Heart right ventricle (tissue), 16 donors: Measurements from ENCODE around the gene CDHR3. TPM values are rescaled to one million over a fixed set of nuclear protein-coding genes. Genes with fewer than 3 reads are reported as not detected.
A peak's percentile ranks its signal among the peaks of the same experiment; 100 is the strongest.
"Not testable (repeated sequence)": the region's sequence is repeated elsewhere in the genome, so short reads cannot be mapped to it uniquely, and the experiment has no call there.

Experiments used
- ATAC-seq, 8 donors: fragments of 200-7000 bp; cut with Tn5 transposase; one replicate each; pipeline ENCODE4 v1.9.1; 2020; ENCODE audit warnings: mild to moderate bottlenecking in 8 of 8, moderate library complexity in 8 of 8, moderate number of reproducible peaks in 1 of 8
- DNase-seq, 2 donors: peaks; one replicate each; pipeline ENCODE4 v3.0.0-alpha.2; 2020
- H3K27ac ChIP-seq, 10 donors: fragments of 200-600 bp; sonication (generic) in 2 of 10; one replicate each; pipeline versions ENCODE4 v1.5.0 to v1.8.0; 2020 to 2022; ENCODE audit warnings: mild to moderate bottlenecking in 3 of 10
- H3K27me3 ChIP-seq, 7 donors: fragments of 200-600 bp; one replicate each; pipeline ENCODE4 v1.8.0; 2021 to 2022; ENCODE audit warnings: mild to moderate bottlenecking in 2 of 7
- H3K36me3 ChIP-seq, 9 donors: fragments of 200-600 bp; sonication (generic) in 1 of 9; one replicate each; pipeline versions ENCODE4 v1.5.0 to v1.8.0; 2020 to 2022; ENCODE audit warnings: mild to moderate bottlenecking in 2 of 9
- H3K4me1 ChIP-seq, 9 donors: fragments of 200-600 bp; sonication (generic) in 1 of 9; one replicate each; pipeline versions ENCODE4 v1.5.0 to v1.8.0; 2020 to 2022; ENCODE audit warnings: mild to moderate bottlenecking in 4 of 9
- H3K4me3 ChIP-seq, 10 donors: fragments of 200-600 bp; sonication (generic) in 2 of 10; one replicate each; pipeline versions ENCODE4 v1.5.0 to v1.8.0; 2020 to 2022; ENCODE audit warnings: mild to moderate bottlenecking in 7 of 10, moderate library complexity in 2 of 10
- H3K9me3 ChIP-seq, 11 donors: fragments of 200-600 bp in 10 of 11; sonication (generic) in 2 of 11; one replicate each; pipeline versions ENCODE4 v1.5.0 to v1.8.0; 2013 to 2022; ENCODE audit warnings: mild to moderate bottlenecking in 2 of 11, control low read depth in 1 of 11, moderate library complexity in 1 of 11
- CTCF ChIP-seq, 9 donors: fragments of 200-600 bp; sonication (generic) in 2 of 9; IDR thresholded peaks; one replicate each; pipeline versions ENCODE4 v1.5.0 to v1.8.0; 2021 to 2022; ENCODE audit warnings: antibody characterized with exemption in 9 of 9, mild to moderate bottlenecking in 5 of 9, moderate library complexity in 1 of 9
- WGBS, 2 donors: extraction: QIAGEN DNeasy Blood & Tissue Kit; methylation state at CpG; one replicate each; pipeline ENCODE4 v1.1.7; 2013; ENCODE audit warnings: inconsistent platforms in 1 of 2; 5-methylcytosine and 5-hydroxymethylcytosine counted together
- intact Hi-C, 10 donors: fragments of 100-400 bp; cut with DNase I; formaldehyde crosslinking; loops; one replicate each; pipeline versions ENCODE4 v1.11.1 to v1.14.2; 2022
- polyA plus RNA-seq, 2 donors: library from polyadenylated mRNA; stranded (reverse); fragments of 200-250 nt; gene quantifications; one replicate each; pipeline ENCODE4 v1.2.3, GENCODE V29; 2013
- total RNA-seq, 10 donors: library from RNA; stranded (reverse); fragmentation: NEBNext Ultra II Directional in 3 of 10; extraction: Animal tissue kit (Norgen Biotek cat#: 25700) in 3 of 10; gene quantifications; one replicate each; pipeline versions ENCODE4 v1.2.1 to v1.2.4, GENCODE V29; 2021 to 2023
- donor health status: Arrhythmogenic right ventricular cardiomyopathy.
- donor health status: ischemic (EF 13 %, LVEDD 7.1; RV severe dilation, severe dysfunction).
- donor health status: healthy with polysubstance abuse.
- donor health status: DM: no; HTN: yes; CAD: no.
- donor health status: DM: no; HTN: no; CAD: no.
- donor health status: ischemic (EF 25% LVEDD 6.9; RV normal size, moderate dysfunction).
- donor health status: ischemic (EF 25% LVEDD 5.7; RV mildly dilated, moderate dysfunction).
- donor health status: healthy.
- donor health status: DM: yes; HTN: yes; CAD: no.
- donor health status: Ischemic cardiomyopathy.
- donor health status: ischemic (EF 35%, LVEDD 5.7; RV mildly dilated, moderate dysfunction).
- donor health status: nonischemic (EF 11% LVEDD 7.7; RV severe dilation, severe dysfunction).
- donor health status: DM: yes; HTN: yes; CAD: no.
- donor health status: PGD.
- donor health status: ischemic (EF 29% LVEDD 5.4; RV normal size, mild dysfunction).
- donor health status: nonischemic (EF 23%, LVEDD 6.1; RV moderate dilation, normal function).

The CDHR3 gene
- total and polyA plus RNA-seq, 12 donors: 0.59 to 14.2 (median 1.9) TPM

GRCh38 chr7:105978974-105979373, 15.9 kb downstream of the CDHR3 start:
- 94 to 98% methylated on average over 2 of the region's 2 CpGs for WGBS, 2 donors

GRCh38 chr7:105979405-105979804, 16.3 kb downstream of the CDHR3 start:
- ATAC-seq: peak in 2 of 8 donors; percentile 33 to 34
- Histone ChIP-seq H3K36me3 (no peaks in the 10 kb centered on the region), H3K27ac (no peak overlapping the region), H3K9me3 (no peaks in the 10 kb centered on the region), H3K4me3 (no peak overlapping the region), H3K27me3 (no peaks in the 10 kb centered on the region), H3K4me1 (peaks cover 0 to 20% (median 6%) of the 10 kb centered on the region in 9 donors)
- no peak for DNase-seq
- WGBS, 2 donors: 85 to 88% methylated on average over 2 of the region's 2 CpGs
- intact Hi-C loops: no loop called here
- no peak for TF ChIP-seq CTCF (IDR thresholded peaks at IDR 0.05)

More at GRCh38 chr7:105978974-105979373, 15.9 kb downstream of the CDHR3 start:
- intact Hi-C loops: no loop called here
- no peak for TF ChIP-seq CTCF (IDR thresholded peaks at IDR 0.05)
- Histone ChIP-seq H3K27ac (no peak overlapping the region), H3K36me3 (no peaks in the 10 kb centered on the region), H3K9me3 (no peaks in the 10 kb centered on the region), H3K4me3 (no peak overlapping the region), H3K27me3 (peaks cover 0 to 4% (median 0%) of the 10 kb centered on the region in 7 donors), H3K4me1 (peaks cover 0 to 20% (median 6%) of the 10 kb centered on the region in 9 donors)
- ATAC-seq (no peak), DNase-seq (no peak)

GRCh38 chr7:105980645-105981396, 17.8 kb downstream of the CDHR3 start:
- Histone ChIP-seq H3K4me3 (no peak overlapping the region), H3K27ac (no peak overlapping the region), H3K9me3 (no peaks in the 10 kb centered on the region), H3K27me3 (peaks cover 0 to 7% (median 0%) of the 10 kb centered on the region in 7 donors), H3K36me3 (no peaks in the 10 kb centered on the region), H3K4me1 (peaks cover 0 to 13% (median 6%) of the 10 kb centered on the region in 9 donors)
- intact Hi-C loops: loop anchor here in 1 of 10 donors (10.0 kb wide), 1 partner anchor 46 kb away; no protein-coding TSS in a partner anchor
- 69 to 72% methylated on average over 3 of the region's 3 CpGs for WGBS, 2 donors
- TF ChIP-seq CTCF (IDR thresholded peaks at IDR 0.05): no peak
- DNase-seq (no peak), ATAC-seq (no peak)

GRCh38 chr7:105982388-105982787, 19.3 kb downstream of the CDHR3 start:
- DNase-seq (no peak), ATAC-seq (no peak)
- intact Hi-C loops: loop anchor here in 1 of 10 donors (10.0 kb wide), 1 partner anchor 48 kb away; no protein-coding TSS in a partner anchor
- H3K4me1 ChIP-seq: peaks cover 0 to 11% (median 6%) of the 10 kb centered on the region in 9 donors
- H3K27ac ChIP-seq: no peak overlapping the region
- H3K9me3 ChIP-seq: no peaks in the 10 kb centered on the region
- peaks cover 0 to 7% (median 0%) of the 10 kb centered on the region in 7 donors for H3K27me3 ChIP-seq
- TF ChIP-seq CTCF (IDR thresholded peaks at IDR 0.05): no peak
- WGBS, 2 donors: 82 to 100% methylated on average over 2 of the region's 2 CpGs
- no peaks in the 10 kb centered on the region for H3K36me3 ChIP-seq
- no peak overlapping the region for H3K4me3 ChIP-seq

GRCh38 chr7:105984808-105985207, 21.7 kb downstream of the CDHR3 start:
- not testable (repeated sequence) for DNase-seq, H3K36me3 ChIP-seq, H3K4me3 ChIP-seq, H3K9me3 ChIP-seq, H3K4me1 ChIP-seq, H3K27me3 ChIP-seq, H3K27ac ChIP-seq, ATAC-seq
- intact Hi-C loops: loop anchor here in 1 of 10 donors (10.0 kb wide), 1 partner anchor 50 kb away; no protein-coding TSS in a partner anchor
- WGBS, 2 donors: 94 to 97% methylated on average over 6 of the region's 6 CpGs
